IMR-90 (cell line): ENCODE results near the gene TRPC4AP. TPM values are rescaled to one million over a fixed set of nuclear protein-coding genes. Genes with fewer than 3 reads are reported as not detected.

Experiments used
- ATAC-seq: fragments of 200-7000 bp; cut with Tn5 transposase; 2 replicates; pipeline ENCODE4 v1.9.1; 2020; ENCODE audit warnings: low read depth, mild to moderate bottlenecking, moderate library complexity
- BruUV-seq: library from RNA; stranded (reverse); fragments of 400-500 nt; replicated peaks from 2 replicates; lab custom pipeline; 2021; lab: Mats Ljungman, UMichigan
- CTCF ChIA-PET: fragments of 300-600 bp; formaldehyde crosslinking; extraction: SDS; loops from one replicate; lab custom pipeline; 2021; ENCODE audit warnings: antibody characterized with exemption; lab: Yijun Ruan, JAX
- POLR2A ChIA-PET: fragments of 300-600 bp; sonication (Branson Sonifier 250); formaldehyde crosslinking; loops from one replicate; lab custom pipeline; 2022; ENCODE audit warnings: antibody characterized with exemption; ENCODE audit not compliant: unreplicated experiment; lab: Charles Lee
- DNase-seq: peaks from one replicate; pipeline ENCODE4 v3.0.0; 2013
- H2AFZ ChIP-seq: replicated peaks from 2 replicates; pipeline ENCODE3; 2013; ENCODE audit warnings: low read length, mild to moderate bottlenecking; ENCODE audit not compliant: poor library complexity
- H2AK5ac ChIP-seq: 2 replicates; pipeline ENCODE4 v1.6.1; 2013; ENCODE audit warnings: low read depth, low read length, inconsistent platforms
- H2AK9ac ChIP-seq: replicated peaks from 2 replicates; pipeline ENCODE3; 2013; ENCODE audit warnings: mild to moderate bottlenecking, low read depth, low read length, moderate library complexity; ENCODE audit not compliant: poor library complexity
- H2BK120ac ChIP-seq: 2 replicates; pipeline ENCODE4 v1.6.1; 2013; ENCODE audit warnings: low read depth, low read length, inconsistent platforms
- H2BK15ac ChIP-seq: 3 replicates; pipeline ENCODE4 v1.6.1; 2013; ENCODE audit warnings: low read depth, low read length, inconsistent platforms
- H2BK20ac ChIP-seq: 2 replicates; pipeline ENCODE4 v1.6.1; 2013; ENCODE audit warnings: low read depth, mild to moderate bottlenecking, inconsistent platforms, low read length, moderate library complexity
- H2BK5ac ChIP-seq: 2 replicates; pipeline ENCODE4 v1.6.1; 2013; ENCODE audit warnings: mild to moderate bottlenecking, low read depth, low read length, inconsistent platforms; ENCODE audit not compliant: poor library complexity, severe bottlenecking
- H3K14ac ChIP-seq: replicated peaks from 2 replicates; pipeline ENCODE4 v1.6.1; 2013; ENCODE audit warnings: low read depth, low read length, inconsistent platforms
- H3K18ac ChIP-seq: 2 replicates; pipeline ENCODE4 v1.6.1; 2013; ENCODE audit warnings: low read depth, low read length, control low read depth
- H3K23ac ChIP-seq: 2 replicates; pipeline ENCODE4 v1.6.1; 2013; ENCODE audit warnings: low read depth, low read length, inconsistent platforms
- H3K27ac ChIP-seq: 2 replicates; pipeline ENCODE4 v1.5.1; 2013; ENCODE audit warnings: mild to moderate bottlenecking, control low read depth, low read length; ENCODE audit not compliant: insufficient read depth
- H3K27me3 ChIP-seq: 2 replicates; pipeline ENCODE4 v1.6.1; 2013; ENCODE audit warnings: low read length; ENCODE audit not compliant: control insufficient read depth, insufficient read depth
- H3K36me3 ChIP-seq: 2 replicates; pipeline ENCODE4 v1.6.1; 2013; ENCODE audit warnings: low read length, mixed read lengths; ENCODE audit not compliant: control insufficient read depth, insufficient read depth
- H3K4ac ChIP-seq: 2 replicates; pipeline ENCODE4 v1.6.1; 2013; ENCODE audit warnings: low read depth, low read length, inconsistent platforms
- H3K4me1 ChIP-seq: 2 replicates; pipeline ENCODE4 v1.6.1; 2013; ENCODE audit warnings: low read length, mixed read lengths; ENCODE audit not compliant: control insufficient read depth, insufficient read depth
- H3K4me2 ChIP-seq: 2 replicates; pipeline ENCODE4 v1.6.1; 2013; ENCODE audit warnings: low read depth, mild to moderate bottlenecking, control low read depth, low read length, moderate library complexity
- H3K4me3 ChIP-seq: 2 replicates; pipeline ENCODE4 v1.5.1; 2013; ENCODE audit warnings: low read depth, mild to moderate bottlenecking, control low read depth, low read length, moderate library complexity; ENCODE audit not compliant: insufficient read depth
- H3K56ac ChIP-seq: 2 replicates; pipeline ENCODE4 v1.6.1; 2013; ENCODE audit warnings: low read length, inconsistent platforms; ENCODE audit not compliant: insufficient read depth; ENCODE audit errors: extremely low read depth
- H3K79me1 ChIP-seq, 2 experiments: 2 replicates each; pipeline ENCODE4 v1.6.1; 2013; ENCODE audit warnings: low read length in 2 of 2, inconsistent platforms in 1 of 2, low read depth in 1 of 2
- H3K9ac ChIP-seq: 2 replicates; pipeline ENCODE4 v1.6.1; 2013; ENCODE audit warnings: low read depth, low read length, control low read depth
- H3K9me1 ChIP-seq: 2 replicates; pipeline ENCODE4 v1.6.1; 2013; ENCODE audit warnings: low read length, inconsistent platforms; ENCODE audit not compliant: insufficient read depth
- H3K9me3 ChIP-seq: 2 replicates; pipeline ENCODE4 v1.6.1; 2013; ENCODE audit warnings: low read length; ENCODE audit not compliant: control insufficient read depth, insufficient read depth
- H4K20me1 ChIP-seq: 2 replicates; pipeline ENCODE4 v1.6.1; 2013; ENCODE audit warnings: low read length, inconsistent platforms; ENCODE audit not compliant: insufficient read depth
- H4K5ac ChIP-seq: 2 replicates; pipeline ENCODE4 v1.6.1; 2013; ENCODE audit warnings: mild to moderate bottlenecking, low read depth, low read length, control low read depth
- H4K8ac ChIP-seq, 2 experiments: 2 replicates each; pipeline ENCODE4 v1.6.1; 2013; ENCODE audit warnings: low read depth in 2 of 2, low read length in 2 of 2, control low read depth in 1 of 2, inconsistent platforms in 1 of 2
- H4K91ac ChIP-seq: 2 replicates; pipeline ENCODE4 v1.6.1; 2013; ENCODE audit warnings: low read depth, low read length, inconsistent platforms; ENCODE audit not compliant: insufficient read depth
- BHLHE40 ChIP-seq: fragments of 150-350 bp; IDR thresholded peaks from 2 replicates; pipeline ENCODE4 v1.6.1; 2016; ENCODE audit warnings: mild to moderate bottlenecking, low read depth, low read length
- CEBPB ChIP-seq: IDR thresholded peaks from 2 replicates; pipeline ENCODE4 v1.6.1; 2012; ENCODE audit warnings: low read depth, low read length, improper control_type of control experiment
- MXI1 ChIP-seq: IDR thresholded peaks from 2 replicates; pipeline ENCODE4 v1.6.1; 2012; ENCODE audit warnings: low read depth, mild to moderate bottlenecking, low read length, moderate library complexity, borderline replicate concordance
- NFE2L2 ChIP-seq: fragments of 150-350 bp; IDR thresholded peaks from 2 replicates; pipeline ENCODE4 v1.6.1; 2016; ENCODE audit warnings: low read depth, mild to moderate bottlenecking, low read length
- POLR2A ChIP-seq: IDR thresholded peaks from 2 replicates; pipeline ENCODE4 v1.6.1; 2012; ENCODE audit warnings: mild to moderate bottlenecking, low read depth, low read length
- RAD21 ChIP-seq: IDR thresholded peaks from 2 replicates; pipeline ENCODE4 v1.6.1; 2012; ENCODE audit warnings: low read length, improper control_type of control experiment
- WGBS, 2 experiments: methylation state at CpG; one replicate each; pipeline versions ENCODE4 v1.1.5 to v1.1.7; 2013; ENCODE audit warnings: missing lambda C conversion rate in 2 of 2; ENCODE audit not compliant: insufficient read length in 1 of 2; ENCODE audit errors: extremely low coverage in 2 of 2; 5-methylcytosine and 5-hydroxymethylcytosine counted together
- dilution Hi-C: fragments of 300-500 bp; cut with HindIII; formaldehyde crosslinking; loops from one replicate; pipeline ENCODE4 v1.14.3; 2018; ENCODE audit warnings: low sequenced_read_pairs; ENCODE audit not compliant: unreplicated experiment
- in situ Hi-C: fragments of 300-500 bp; cut with MboI; formaldehyde crosslinking; loops from 3 replicates; pipeline ENCODE4 v1.14.3; 2019; ENCODE audit warnings: low sequenced_read_pairs, inconsistent platforms, mixed read lengths
- intact Hi-C: fragments of 100-400 bp; cut with micrococcal nuclease; formaldehyde crosslinking; loops from 2 replicates; pipeline ENCODE4 v1.10.0; 2022
- polyA plus RNA-seq, 3 experiments: library from polyadenylated mRNA; depleted of rRNA; stranded (reverse); fragments of >200 nt; gene quantifications; 2 replicates each; pipeline ENCODE4 v1.2.3, GENCODE V29; 2012; ENCODE audit warnings: low replicate concordance in 1 of 3
- total RNA-seq: library from RNA; depleted of rRNA; stranded (reverse); fragments of >200 nt; gene quantifications from 2 replicates; pipeline ENCODE4 v1.2.3, GENCODE V29; 2012
- TF ChIP-seq, protein P1 (sequence below): fragments of 150-350 bp; IDR thresholded peaks from 2 replicates; pipeline ENCODE4 v1.6.1; 2017; ENCODE audit warnings: mild to moderate bottlenecking, antibody characterized with exemption, low read length, low read depth

The TRPC4AP gene
- total and polyA plus RNA-seq, 2 of the 4 experiments (the other 2 are of a cell fraction): 41.0 to 81.0 TPM

DNA sequence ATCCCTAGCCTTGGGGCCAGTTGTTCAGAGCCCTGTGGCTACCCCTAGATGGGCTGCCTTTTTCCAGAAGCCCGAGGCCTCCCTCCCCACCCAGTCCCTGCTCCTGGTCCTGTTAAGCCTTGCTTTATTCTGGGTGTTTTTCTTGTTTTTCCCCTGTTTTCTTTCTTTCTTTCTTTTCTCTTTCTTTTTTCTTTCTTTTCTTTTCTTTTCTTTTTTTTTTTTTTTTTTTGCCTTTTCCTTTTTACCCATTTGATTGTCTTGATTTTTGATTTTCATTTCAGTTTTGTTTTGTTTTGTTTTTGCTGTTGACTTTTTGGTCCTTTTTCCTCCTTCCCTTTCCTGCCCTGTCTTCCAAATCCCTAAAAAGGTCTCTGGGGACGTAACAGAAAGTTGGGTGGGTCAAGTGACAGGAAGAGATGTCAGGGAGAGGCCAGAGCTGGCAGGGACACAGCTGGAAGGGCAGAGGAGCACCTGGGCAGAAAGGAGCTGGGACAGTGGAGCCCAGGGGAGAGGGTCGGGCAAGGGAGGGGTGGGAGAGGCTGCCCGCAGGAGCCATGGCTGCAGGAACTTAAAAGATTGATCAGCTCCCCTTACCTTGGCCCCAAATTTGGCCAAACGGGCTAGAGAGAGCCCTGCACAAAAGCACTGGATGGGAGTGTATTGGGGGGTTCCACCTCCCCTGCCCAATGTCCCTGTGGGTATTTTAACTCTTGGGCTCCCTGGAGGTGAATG is 109.4 kb downstream of the TRPC4AP start:
- BruUV-seq: no TSS peak
- peaks cover 2% of the 10 kb centered on the region; the same call in 1 of the 2 replicates for H4K20me1 ChIP-seq
- no peak overlapping the region for H3K18ac ChIP-seq
- no peak overlapping the region for H4K8ac ChIP-seq
- TF ChIP-seq MXI1: no peak
- no peak for TF ChIP-seq BHLHE40
- no peak for TF ChIP-seq NFE2L2
- TF ChIP-seq RAD21: no peak
- TF ChIP-seq, protein P1, sequence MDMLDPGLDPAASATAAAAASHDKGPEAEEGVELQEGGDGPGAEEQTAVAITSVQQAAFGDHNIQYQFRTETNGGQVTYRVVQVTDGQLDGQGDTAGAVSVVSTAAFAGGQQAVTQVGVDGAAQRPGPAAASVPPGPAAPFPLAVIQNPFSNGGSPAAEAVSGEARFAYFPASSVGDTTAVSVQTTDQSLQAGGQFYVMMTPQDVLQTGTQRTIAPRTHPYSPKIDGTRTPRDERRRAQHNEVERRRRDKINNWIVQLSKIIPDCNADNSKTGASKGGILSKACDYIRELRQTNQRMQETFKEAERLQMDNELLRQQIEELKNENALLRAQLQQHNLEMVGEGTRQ: no peak
- no peak for TF ChIP-seq POLR2A
- TF ChIP-seq CEBPB: no peak
- H2BK5ac ChIP-seq: no peak overlapping the region
- CTCF ChIA-PET: interaction anchor here (0.6 kb wide), 1 partner anchor 190 kb away, joined by 3 read pairs; no protein-coding TSS in a partner anchor
- H3K27me3 ChIP-seq: peaks cover 31% of the 10 kb centered on the region
- intact Hi-C loops: no loop called here
- 57% methylated on average over 1 of the region's 5 CpGs; no CpG with 5 or more reads in 1 of the 2 experiments for WGBS, 2 experiments
- peak overlapping the region; percentile 85 for H2AK9ac ChIP-seq
- no peak overlapping the region for H3K4me3 ChIP-seq
- H2AFZ ChIP-seq: no peak overlapping the region
- no peak for DNase-seq
- H2AK5ac ChIP-seq: no peak overlapping the region
- H2BK15ac ChIP-seq: no peak overlapping the region
- no peak overlapping the region for H3K56ac ChIP-seq
- no peak overlapping the region for H2BK120ac ChIP-seq
- H3K27ac ChIP-seq: no peak overlapping the region
- no peak overlapping the region for H2BK20ac ChIP-seq
- H3K23ac ChIP-seq: no peak overlapping the region
- no peak for ATAC-seq
- in situ Hi-C loops: no loop called here
- dilution Hi-C loops: no loop called here
- H3K14ac ChIP-seq: no peak overlapping the region
- POLR2A ChIA-PET: no interaction called here
- H3K4ac ChIP-seq: no peak overlapping the region
- no peaks in the 10 kb centered on the region for H3K36me3 ChIP-seq
- no peak overlapping the region for H4K5ac ChIP-seq
- peaks cover 9% of the 10 kb centered on the region; the same call in 1 of the 2 replicates for H3K9me1 ChIP-seq
- no peak overlapping the region for H4K91ac ChIP-seq
- no peaks in the 10 kb centered on the region for H3K9me3 ChIP-seq
- no peak overlapping the region for H3K9ac ChIP-seq
- no peak overlapping the region for H3K4me2 ChIP-seq
- H3K4me1 ChIP-seq: no peaks in the 10 kb centered on the region
- H3K79me1 ChIP-seq: no peaks in the 10 kb centered on the region
